Lower lobe of right lung (tissue), 2 donors: ENCODE data around the gene MAML3. TPM values are rescaled to one million over a fixed set of nuclear protein-coding genes. Genes with fewer than 3 reads are reported as not detected.

ENCODE experiments used
- ATAC-seq, 2 donors: fragments of 200-7000 bp; cut with Tn5 transposase; one replicate each; pipeline ENCODE4 v1.9.1; 2020 to 2022; ENCODE audit warnings: mild to moderate bottlenecking in 2 of 2, moderate library complexity in 2 of 2
- DNase-seq: peaks from one replicate; pipeline ENCODE4 v3.0.0-alpha.2; 2020
- H3K27ac ChIP-seq: fragments of 200-600 bp; one replicate; pipeline ENCODE4 v1.8.0; 2022
- H3K27me3 ChIP-seq: fragments of 200-600 bp; one replicate; pipeline ENCODE4 v1.8.0; 2022; ENCODE audit warnings: low read depth
- H3K36me3 ChIP-seq: fragments of 200-600 bp; one replicate; pipeline ENCODE4 v1.8.0; 2022; ENCODE audit warnings: mild to moderate bottlenecking
- H3K4me1 ChIP-seq: fragments of 200-600 bp; one replicate; pipeline ENCODE4 v1.8.0; 2022
- H3K4me3 ChIP-seq: fragments of 200-600 bp; one replicate; pipeline ENCODE4 v1.8.0; 2022; ENCODE audit warnings: mild to moderate bottlenecking
- H3K9me3 ChIP-seq: fragments of 200-600 bp; one replicate; pipeline ENCODE4 v1.8.0; 2022
- intact Hi-C: fragments of 100-400 bp; cut with DNase I; formaldehyde crosslinking; loops from one replicate; pipeline ENCODE4 v1.11.0; 2022
- total RNA-seq: library from RNA; stranded (reverse); fragmentation: NEBNext Ultra II Directional; extraction: Animal tissue kit (Norgen Biotek cat#: 25700); gene quantifications from one replicate; pipeline ENCODE4 v1.2.1, GENCODE V29; 2021
- TF ChIP-seq, protein P1 (sequence below): fragments of 200-600 bp; IDR thresholded peaks from one replicate; pipeline ENCODE4 v1.8.0; 2022; ENCODE audit warnings: antibody characterized with exemption, mild to moderate bottlenecking
- donor health status: DM: no; HTN: yes; CAD: no; lungs with severe emphysema.

MAML3 gene
- total RNA-seq, 1 donor from 2014 or later = 12.5 TPM

DNA sequence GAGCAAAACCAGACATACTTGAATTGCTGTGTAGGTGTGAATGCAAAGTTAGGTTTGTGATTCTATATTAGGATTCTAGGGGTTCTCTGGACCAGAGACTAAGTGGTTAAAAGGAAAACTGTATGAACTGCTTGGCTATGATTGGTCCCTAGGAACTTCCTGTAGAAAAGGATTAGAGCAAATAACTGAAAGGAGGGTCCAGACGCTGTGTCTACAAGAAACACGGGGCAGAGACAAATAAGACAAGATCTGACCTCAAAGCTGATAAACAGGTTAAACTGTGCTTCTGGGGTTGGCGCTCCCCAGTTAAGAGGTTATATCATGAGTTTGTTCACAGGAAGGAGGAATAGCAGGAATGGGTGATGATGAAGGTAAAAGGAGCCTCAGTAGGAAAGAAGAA is 304.8 kb downstream of the MAML3 start:
- no peak overlapping the region for H3K4me3 ChIP-seq
- intact Hi-C loops = no loop called here
- H3K9me3 ChIP-seq = no peaks in the 10 kb centered on the region
- no peak overlapping the region for H3K27ac ChIP-seq
- ATAC-seq (no peak), DNase-seq (no peak)
- H3K36me3 ChIP-seq = no peaks in the 10 kb centered on the region
- H3K27me3 ChIP-seq = no peaks in the 10 kb centered on the region
- H3K4me1 ChIP-seq = no peaks in the 10 kb centered on the region
- TF ChIP-seq, protein P1, sequence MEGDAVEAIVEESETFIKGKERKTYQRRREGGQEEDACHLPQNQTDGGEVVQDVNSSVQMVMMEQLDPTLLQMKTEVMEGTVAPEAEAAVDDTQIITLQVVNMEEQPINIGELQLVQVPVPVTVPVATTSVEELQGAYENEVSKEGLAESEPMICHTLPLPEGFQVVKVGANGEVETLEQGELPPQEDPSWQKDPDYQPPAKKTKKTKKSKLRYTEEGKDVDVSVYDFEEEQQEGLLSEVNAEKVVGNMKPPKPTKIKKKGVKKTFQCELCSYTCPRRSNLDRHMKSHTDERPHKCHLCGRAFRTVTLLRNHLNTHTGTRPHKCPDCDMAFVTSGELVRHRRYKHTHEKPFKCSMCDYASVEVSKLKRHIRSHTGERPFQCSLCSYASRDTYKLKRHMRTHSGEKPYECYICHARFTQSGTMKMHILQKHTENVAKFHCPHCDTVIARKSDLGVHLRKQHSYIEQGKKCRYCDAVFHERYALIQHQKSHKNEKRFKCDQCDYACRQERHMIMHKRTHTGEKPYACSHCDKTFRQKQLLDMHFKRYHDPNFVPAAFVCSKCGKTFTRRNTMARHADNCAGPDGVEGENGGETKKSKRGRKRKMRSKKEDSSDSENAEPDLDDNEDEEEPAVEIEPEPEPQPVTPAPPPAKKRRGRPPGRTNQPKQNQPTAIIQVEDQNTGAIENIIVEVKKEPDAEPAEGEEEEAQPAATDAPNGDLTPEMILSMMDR = no peak

DNA sequence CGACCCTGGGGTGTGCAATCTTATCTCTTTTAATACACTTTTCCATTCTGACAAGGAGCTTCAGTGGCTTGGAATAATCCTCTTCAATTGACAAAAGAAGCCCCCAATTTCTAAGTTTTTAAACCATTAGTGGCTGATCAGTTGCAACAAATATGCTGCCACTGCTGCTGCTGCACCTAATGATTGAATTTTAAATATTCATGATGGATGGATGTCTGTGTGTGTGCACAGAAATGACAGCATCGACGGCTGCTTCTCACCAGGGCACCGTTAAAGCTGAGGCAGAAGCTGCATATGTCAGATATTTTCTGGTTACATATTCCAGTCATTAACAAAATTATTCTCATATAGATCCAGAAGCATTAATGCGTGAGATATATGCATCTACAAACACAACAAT is 306.0 kb downstream of the MAML3 start:
- no peaks in the 10 kb centered on the region for H3K9me3 ChIP-seq
- ATAC-seq (no peak), DNase-seq (no peak)
- no peak overlapping the region for H3K27ac ChIP-seq
- H3K4me3 ChIP-seq = no peak overlapping the region
- TF ChIP-seq, protein P1 = no peak
- H3K4me1 ChIP-seq = no peaks in the 10 kb centered on the region
- no peaks in the 10 kb centered on the region for H3K27me3 ChIP-seq
- H3K36me3 ChIP-seq = no peaks in the 10 kb centered on the region
- intact Hi-C loops = no loop called here

DNA sequence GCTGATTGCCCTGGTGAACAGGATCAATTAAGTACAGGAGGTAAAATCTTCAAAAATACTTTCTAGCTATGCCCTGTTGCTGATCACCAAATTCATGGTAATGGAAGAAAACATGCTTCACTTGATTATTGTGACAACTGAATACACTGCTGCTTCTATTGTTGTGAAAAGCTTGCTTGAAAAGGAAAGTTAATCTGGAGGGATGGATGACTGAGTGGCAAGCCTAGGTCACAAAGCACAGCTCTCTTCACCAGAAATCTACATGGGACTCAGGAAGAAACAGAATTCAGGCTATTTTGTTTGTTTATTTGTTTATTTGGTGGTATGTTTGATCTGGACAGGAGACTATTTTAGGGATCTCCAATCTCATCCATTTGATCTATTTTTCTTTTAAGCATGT is 306.4 kb downstream of the MAML3 start:
- no peaks in the 10 kb centered on the region for H3K4me1 ChIP-seq
- no peak overlapping the region for H3K4me3 ChIP-seq
- intact Hi-C loops = no loop called here
- H3K27me3 ChIP-seq = no peaks in the 10 kb centered on the region
- H3K9me3 ChIP-seq = no peaks in the 10 kb centered on the region
- ATAC-seq (no peak), DNase-seq (no peak)
- H3K36me3 ChIP-seq = no peaks in the 10 kb centered on the region
- H3K27ac ChIP-seq = no peak overlapping the region
- TF ChIP-seq, protein P1 = no peak

DNA sequence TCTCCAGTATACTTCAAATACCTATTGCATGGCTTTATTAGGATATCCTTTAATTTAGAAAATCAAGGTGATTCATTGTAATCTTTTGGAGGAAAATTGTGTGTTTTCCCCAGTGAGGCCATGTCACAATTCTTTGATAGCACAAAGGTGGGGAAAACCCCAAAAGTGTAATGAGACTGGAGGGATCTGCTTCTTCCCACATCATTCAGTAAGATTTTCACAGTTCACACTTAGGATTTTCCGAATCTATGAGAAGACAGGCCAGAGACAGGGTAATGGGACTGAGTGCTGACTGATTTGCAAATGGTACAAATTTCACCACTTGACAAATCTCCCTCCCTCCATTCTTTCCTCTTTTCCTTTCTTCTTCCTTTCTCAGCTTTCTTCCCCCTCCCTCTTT is 307.2 kb downstream of the MAML3 start:
- Histone ChIP-seq H3K27ac (no peak overlapping the region), H3K27me3 (no peaks in the 10 kb centered on the region), H3K4me3 (no peak overlapping the region), H3K9me3 (no peaks in the 10 kb centered on the region), H3K36me3 (no peaks in the 10 kb centered on the region), H3K4me1 (no peaks in the 10 kb centered on the region)
- ATAC-seq = no peak
- intact Hi-C loops = no loop called here
- TF ChIP-seq, protein P1 = no peak
- DNase-seq = no peak

DNA sequence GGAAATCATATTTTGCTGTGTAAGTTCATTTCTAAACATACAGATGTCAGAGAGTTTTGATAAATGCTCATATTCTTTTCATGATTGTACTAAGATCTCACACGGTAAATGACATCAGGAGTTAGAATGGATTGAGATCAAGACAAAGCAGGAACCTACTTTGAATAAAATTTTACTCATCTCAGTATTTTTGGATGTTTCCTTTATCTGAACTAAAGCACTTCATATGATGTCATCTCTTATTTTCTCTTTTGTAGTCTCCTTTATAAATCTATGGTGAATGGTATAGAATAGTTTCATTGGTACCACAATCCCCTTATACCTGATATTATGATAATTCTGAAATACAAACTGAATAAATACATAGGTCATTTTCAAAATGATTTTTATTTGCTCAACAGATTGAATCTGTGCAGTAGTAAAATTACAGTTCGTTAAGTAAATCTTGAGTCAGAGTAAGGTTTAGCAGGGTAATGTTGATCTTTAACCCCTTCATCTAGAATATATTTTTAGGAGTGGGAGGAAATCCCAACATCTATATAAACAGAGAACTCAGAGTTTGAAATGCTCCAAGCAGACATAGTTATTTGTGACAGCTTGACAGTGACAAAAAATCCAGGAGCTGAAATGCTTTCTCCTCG is 308.4 kb downstream of the MAML3 start:
- Histone ChIP-seq H3K27me3 (no peaks in the 10 kb centered on the region), H3K4me3 (no peak overlapping the region), H3K9me3 (no peaks in the 10 kb centered on the region), H3K36me3 (no peaks in the 10 kb centered on the region), H3K27ac (no peak overlapping the region), H3K4me1 (peaks cover 7% of the 10 kb centered on the region)
- intact Hi-C loops = no loop called here
- TF ChIP-seq, protein P1 = no peak
- no peak for DNase-seq
- ATAC-seq = no peak
